ENCODE data around the gene TAC3. TPM values are rescaled to one million over a fixed set of nuclear protein-coding genes. Genes with fewer than 3 reads are reported as not detected.

TAC3 gene
- total RNA-seq, 1 donor from 2014 or later: not detected

GRCh38 chr12:56993346-56993745 is 23.0 kb downstream of the TAC3 start:
- ATAC-seq: no peak

DNA sequence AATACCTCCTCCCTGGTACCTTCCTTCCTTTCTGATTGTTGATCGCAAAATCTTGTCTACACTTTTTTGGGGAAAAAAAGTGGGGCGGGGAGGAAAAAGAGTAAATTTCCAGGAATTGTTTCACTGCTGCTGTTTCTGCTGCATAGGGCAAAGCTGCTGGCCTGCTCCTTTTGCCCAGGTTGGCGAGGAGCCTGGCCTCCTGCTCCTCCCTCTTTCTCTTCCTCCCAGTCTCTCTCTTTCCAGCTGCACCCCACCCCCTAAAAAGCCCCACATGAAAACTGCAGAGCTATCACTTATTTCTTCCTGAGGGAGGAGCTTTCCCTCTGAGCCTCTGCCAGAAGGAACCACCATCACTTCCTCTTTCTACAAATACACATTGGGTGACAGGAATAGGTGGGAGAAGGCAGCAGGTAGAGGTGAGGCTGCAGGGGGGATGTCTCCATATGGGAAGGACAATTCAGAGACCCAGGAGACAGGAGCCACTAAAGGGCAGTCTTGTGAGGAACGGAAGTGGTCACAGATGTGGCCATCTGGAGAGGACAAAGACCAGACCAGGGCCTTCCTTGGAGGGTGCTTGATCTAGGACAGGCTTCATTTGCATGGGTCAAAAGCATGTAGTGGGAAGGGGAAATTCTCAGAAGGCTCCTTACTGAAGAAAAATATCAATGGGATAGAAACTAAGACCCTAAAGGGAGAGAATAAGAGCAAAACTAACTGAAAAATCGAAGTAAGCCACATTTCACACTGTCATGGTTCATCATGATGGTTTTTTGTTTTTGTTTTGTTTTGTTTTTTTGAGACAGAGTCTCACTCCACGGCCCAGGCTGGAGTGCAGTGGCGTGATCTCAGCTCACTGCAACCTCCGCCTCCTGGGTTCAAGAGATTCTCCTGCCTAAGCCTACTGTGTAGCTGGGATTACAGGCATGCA is 24.7 kb downstream of the TAC3 start:
- Histone ChIP-seq H3K4me1 (peaks cover 26% of the 10 kb centered on the region), H3K36me3 (no peaks in the 10 kb centered on the region), H3K27ac (peak overlapping the region; percentile 49), H3K4me3 (no peak overlapping the region), H3K9me3 (no peaks in the 10 kb centered on the region), H3K27me3 (no peaks in the 10 kb centered on the region)
- TF ChIP-seq, protein P1, sequence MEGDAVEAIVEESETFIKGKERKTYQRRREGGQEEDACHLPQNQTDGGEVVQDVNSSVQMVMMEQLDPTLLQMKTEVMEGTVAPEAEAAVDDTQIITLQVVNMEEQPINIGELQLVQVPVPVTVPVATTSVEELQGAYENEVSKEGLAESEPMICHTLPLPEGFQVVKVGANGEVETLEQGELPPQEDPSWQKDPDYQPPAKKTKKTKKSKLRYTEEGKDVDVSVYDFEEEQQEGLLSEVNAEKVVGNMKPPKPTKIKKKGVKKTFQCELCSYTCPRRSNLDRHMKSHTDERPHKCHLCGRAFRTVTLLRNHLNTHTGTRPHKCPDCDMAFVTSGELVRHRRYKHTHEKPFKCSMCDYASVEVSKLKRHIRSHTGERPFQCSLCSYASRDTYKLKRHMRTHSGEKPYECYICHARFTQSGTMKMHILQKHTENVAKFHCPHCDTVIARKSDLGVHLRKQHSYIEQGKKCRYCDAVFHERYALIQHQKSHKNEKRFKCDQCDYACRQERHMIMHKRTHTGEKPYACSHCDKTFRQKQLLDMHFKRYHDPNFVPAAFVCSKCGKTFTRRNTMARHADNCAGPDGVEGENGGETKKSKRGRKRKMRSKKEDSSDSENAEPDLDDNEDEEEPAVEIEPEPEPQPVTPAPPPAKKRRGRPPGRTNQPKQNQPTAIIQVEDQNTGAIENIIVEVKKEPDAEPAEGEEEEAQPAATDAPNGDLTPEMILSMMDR (IDR thresholded peaks at IDR 0.05): no peak
- peak; percentile 28 for ATAC-seq
- intact Hi-C loops (cut with DNase I): no loop called here
- DNase-seq: no peak

More at GRCh38 chr12:56993346-56993745, 23.0 kb downstream of the TAC3 start:
- peaks cover 18% of the 10 kb centered on the region for H3K4me1 ChIP-seq
- H3K9me3 ChIP-seq: no peaks in the 10 kb centered on the region
- no peak overlapping the region for H3K27ac ChIP-seq
- no peak overlapping the region for H3K4me3 ChIP-seq
- intact Hi-C loops (cut with DNase I): no loop called here
- TF ChIP-seq, protein P1 (IDR thresholded peaks at IDR 0.05): no peak
- DNase-seq: no peak
- H3K27me3 ChIP-seq: no peaks in the 10 kb centered on the region
- peaks cover 10% of the 10 kb centered on the region for H3K36me3 ChIP-seq

DNA sequence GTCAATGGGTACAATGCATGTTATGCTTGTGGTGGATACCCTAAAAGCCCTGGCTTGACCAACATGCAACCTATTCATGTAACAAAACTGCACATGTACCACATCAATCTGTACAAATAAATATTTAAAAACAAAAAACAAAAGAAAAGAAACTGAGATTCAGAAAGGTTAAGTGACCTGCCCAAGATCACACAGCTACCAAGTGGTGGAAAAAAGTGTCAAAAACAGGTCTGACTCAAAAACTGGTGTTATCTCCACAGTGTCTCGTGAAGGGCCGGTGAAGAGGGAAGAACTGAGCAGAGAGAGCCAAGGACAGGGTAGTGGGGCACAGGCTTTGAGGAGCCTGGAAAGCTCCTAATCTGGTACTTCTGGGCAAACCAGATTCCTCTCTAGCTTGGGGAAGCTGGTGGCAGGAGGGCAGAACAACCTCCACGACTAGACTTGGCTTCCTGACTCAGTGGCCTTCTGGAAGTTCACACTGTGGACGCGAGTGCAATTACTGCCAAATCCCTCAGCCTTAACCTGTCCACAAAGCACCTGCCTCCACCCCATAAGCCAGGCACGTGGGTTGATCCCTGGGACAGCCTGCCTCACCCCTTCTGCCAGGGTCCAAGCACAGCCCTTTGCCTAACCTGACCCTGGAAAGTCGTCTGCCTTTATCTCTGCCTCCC is 25.5 kb downstream of the TAC3 start:
- Histone ChIP-seq H3K36me3 (no peaks in the 10 kb centered on the region), H3K4me3 (no peak overlapping the region), H3K27me3 (no peaks in the 10 kb centered on the region), H3K27ac (no peak overlapping the region), H3K9me3 (no peaks in the 10 kb centered on the region), H3K4me1 (peaks cover 26% of the 10 kb centered on the region)
- ATAC-seq (no peak), DNase-seq (no peak)
- intact Hi-C loops (cut with DNase I): no loop called here
- TF ChIP-seq, protein P1 (IDR thresholded peaks at IDR 0.05): no peak

GRCh38 chr12:56989861-56990610 is 26.3 kb downstream of the TAC3 start:
- H3K27ac ChIP-seq: no peak overlapping the region
- no peaks in the 10 kb centered on the region for H3K27me3 ChIP-seq
- H3K36me3 ChIP-seq: no peaks in the 10 kb centered on the region
- ATAC-seq (no peak), DNase-seq (no peak)
- intact Hi-C loops (cut with DNase I): no loop called here
- TF ChIP-seq, protein P1 (IDR thresholded peaks at IDR 0.05): no peak
- peaks cover 26% of the 10 kb centered on the region for H3K4me1 ChIP-seq
- H3K4me3 ChIP-seq: no peak overlapping the region
- H3K9me3 ChIP-seq: no peaks in the 10 kb centered on the region

- Histone ChIP-seq H3K4me3 (no peak overlapping the region), H3K27ac (no peak overlapping the region), H3K36me3 (no peaks in the 10 kb centered on the region), H3K27me3 (no peaks in the 10 kb centered on the region), H3K9me3 (no peaks in the 10 kb centered on the region), H3K4me1 (peaks cover 26% of the 10 kb centered on the region)
- intact Hi-C loops (cut with DNase I): no loop called here
- DNase-seq (no peak), ATAC-seq (peak; percentile 42)
- TF ChIP-seq, protein P1 (IDR thresholded peaks at IDR 0.05): no peak
Measured at GRCh38 chr12:56988207-56988739, 28.1 kb downstream of the TAC3 start.
